Measurements from ENCODE around the gene FETUB. TPM values are rescaled to one million over a fixed set of nuclear protein-coding genes. Genes with fewer than 3 reads are reported as not detected.
A peak's percentile ranks its signal among the peaks of the same experiment; 100 is the strongest.
"Not testable (repeated sequence)": the region's sequence is repeated elsewhere in the genome, so short reads cannot be mapped to it uniquely, and the experiment has no call there.

Gene FETUB
- total RNA-seq, 1 donor from 2014 or later = not detected

DNA sequence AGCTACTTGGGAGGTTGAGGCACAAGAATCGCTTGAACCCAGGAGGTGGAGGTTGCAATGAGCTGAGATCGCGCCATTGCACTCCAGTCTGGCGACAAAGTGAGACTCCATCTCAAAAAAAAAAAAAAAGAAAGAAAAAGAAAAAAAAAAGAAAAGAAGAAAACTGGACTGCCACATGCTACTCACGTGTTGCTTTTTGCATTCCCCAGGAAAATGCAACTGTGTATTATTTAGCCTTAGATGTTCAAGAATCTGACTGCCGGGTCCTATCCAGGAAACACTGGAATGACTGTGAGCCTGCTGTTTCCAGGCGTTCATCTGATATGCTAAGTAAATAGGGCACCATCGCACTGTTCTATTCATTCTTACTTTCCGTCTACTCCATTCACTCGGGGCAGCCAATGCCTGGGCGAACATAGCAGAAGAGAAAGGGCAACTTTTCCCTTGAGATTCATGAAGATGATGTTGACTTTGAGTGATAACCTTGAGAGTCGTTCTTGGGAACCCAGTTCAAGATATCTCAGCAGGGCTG lies 47.0 kb downstream of the FETUB start:
- Mint-ChIP-seq H3K4me1 (no peaks in the 10 kb centered on the region), H3K36me3 (no peaks in the 10 kb centered on the region), H3K9me3 (peaks cover 17% of the 10 kb centered on the region), H3K27ac (no peak overlapping the region), H3K4me3 (no peak overlapping the region), H3K27me3 (ENCODE audit: low read depth) (peaks cover 42% of the 10 kb centered on the region)
- no peak for TF ChIP-seq CTCF (IDR thresholded peaks at IDR 0.05; ENCODE audit: unreplicated experiment)
- DNase-seq (ENCODE audit: low spot score in 2 of 2, unreplicated experiment in 2 of 2) = no peak

DNA sequence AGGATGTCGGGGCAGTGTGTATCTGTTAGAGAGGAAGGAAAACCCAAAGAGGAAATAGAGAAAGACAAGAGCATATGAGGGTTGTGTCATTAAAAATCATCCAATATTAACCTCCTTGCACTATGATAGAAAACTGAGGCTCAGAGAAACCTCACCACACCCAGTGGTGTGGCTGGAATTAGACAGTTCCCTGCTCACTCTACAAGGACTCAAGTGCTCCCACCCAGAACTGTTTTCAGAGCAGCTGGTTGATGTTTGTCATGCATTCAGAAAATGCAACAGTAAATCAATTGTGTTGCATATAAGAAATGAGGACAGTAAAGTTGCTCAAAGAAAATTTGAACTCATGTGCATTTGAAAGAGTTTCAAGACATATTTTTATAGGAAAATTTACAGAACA lies 50.1 kb downstream of the FETUB start:
- not testable (repeated sequence) for H3K4me3 Mint-ChIP-seq; H3K27ac Mint-ChIP-seq; H3K36me3 Mint-ChIP-seq; DNase-seq (ENCODE audit: low spot score in 2 of 2, unreplicated experiment in 2 of 2)
- peaks cover 12% of the 10 kb centered on the region for H3K9me3 Mint-ChIP-seq
- H3K27me3 Mint-ChIP-seq (ENCODE audit: low read depth) = peaks cover 31% of the 10 kb centered on the region
- H3K4me1 Mint-ChIP-seq = peaks cover 15% of the 10 kb centered on the region

GRCh38 chr3:186691676-186692075 lies 51.5 kb downstream of the FETUB start:
- Mint-ChIP-seq H3K27ac (no peak overlapping the region), H3K36me3 (no peaks in the 10 kb centered on the region), H3K27me3 (ENCODE audit: low read depth) (peaks cover 28% of the 10 kb centered on the region), H3K4me1 (peaks cover 15% of the 10 kb centered on the region), H3K9me3 (no peaks in the 10 kb centered on the region), H3K4me3 (no peak overlapping the region)
- no peak for TF ChIP-seq CTCF (IDR thresholded peaks at IDR 0.05; ENCODE audit: unreplicated experiment)
- no peak for DNase-seq (ENCODE audit: low spot score in 2 of 2, unreplicated experiment in 2 of 2)

DNA sequence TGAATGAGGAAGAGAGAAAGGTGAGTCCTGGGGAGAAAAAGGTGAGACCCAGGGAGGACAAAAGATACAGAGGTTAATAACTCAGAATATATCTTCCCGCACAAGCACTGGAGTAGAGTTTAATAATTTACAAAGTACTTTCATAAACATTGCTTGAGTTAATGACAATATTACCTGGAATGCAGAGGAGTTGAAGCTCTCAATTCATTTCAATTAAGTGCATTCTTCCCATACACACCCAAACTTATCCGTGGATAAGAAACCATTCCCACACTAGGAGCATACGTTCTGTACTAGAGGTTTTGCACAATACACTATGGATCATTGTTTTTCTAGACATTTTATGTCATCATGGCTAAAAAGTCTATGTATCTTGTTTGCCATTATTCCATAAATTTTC lies 53.6 kb downstream of the FETUB start:
- peaks cover 15% of the 10 kb centered on the region for H3K4me1 Mint-ChIP-seq

GRCh38 chr3:186694288-186695032 lies 54.3 kb downstream of the FETUB start:
- H3K9me3 Mint-ChIP-seq = no peaks in the 10 kb centered on the region
- peaks cover 21% of the 10 kb centered on the region for H3K27me3 Mint-ChIP-seq (ENCODE audit: low read depth)
- no peak for TF ChIP-seq CTCF (IDR thresholded peaks at IDR 0.05; ENCODE audit: unreplicated experiment)
- no peak for DNase-seq (ENCODE audit: low spot score in 2 of 2, unreplicated experiment in 2 of 2)
- H3K36me3 Mint-ChIP-seq = no peaks in the 10 kb centered on the region
- no peak overlapping the region for H3K4me3 Mint-ChIP-seq
- H3K4me1 Mint-ChIP-seq = peaks cover 15% of the 10 kb centered on the region
- H3K27ac Mint-ChIP-seq = peak overlapping the region; percentile 18

More for the DNA sequence above, 53.6 kb downstream of the FETUB start:
- no peak for DNase-seq (ENCODE audit: low spot score in 2 of 2, unreplicated experiment in 2 of 2)
- H3K27ac Mint-ChIP-seq = peak overlapping the region; percentile 50
- TF ChIP-seq CTCF (IDR thresholded peaks at IDR 0.05; ENCODE audit: unreplicated experiment) = no peak
- H3K27me3 Mint-ChIP-seq (ENCODE audit: low read depth) = peaks cover 22% of the 10 kb centered on the region
- H3K9me3 Mint-ChIP-seq = no peaks in the 10 kb centered on the region
- no peaks in the 10 kb centered on the region for H3K36me3 Mint-ChIP-seq
- H3K4me3 Mint-ChIP-seq = no peak overlapping the region

DNA sequence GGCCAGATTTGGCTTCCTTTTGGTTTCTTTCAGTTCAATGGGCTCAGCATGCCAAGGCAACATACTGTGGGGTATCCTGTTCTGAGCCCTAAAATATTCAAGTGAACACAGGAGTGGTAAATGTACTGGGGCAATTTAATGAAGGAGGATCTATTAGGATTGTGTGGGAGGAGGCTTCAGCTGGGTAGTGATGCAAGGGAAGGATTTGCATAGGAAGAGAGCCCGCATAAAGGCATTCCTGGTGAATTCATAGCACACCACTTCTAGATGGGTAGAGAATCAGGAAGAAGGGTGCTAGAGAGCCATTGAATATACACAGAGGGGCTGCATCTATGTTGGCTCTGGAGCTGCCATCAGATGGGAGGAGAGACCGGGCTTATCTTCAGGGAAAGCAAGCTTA lies 56.3 kb downstream of the FETUB start:
- no peak for TF ChIP-seq CTCF (IDR thresholded peaks at IDR 0.05; ENCODE audit: unreplicated experiment)
- no peak overlapping the region for H3K27ac Mint-ChIP-seq
- no peak overlapping the region for H3K4me3 Mint-ChIP-seq
- no peaks in the 10 kb centered on the region for H3K9me3 Mint-ChIP-seq
- peaks cover 15% of the 10 kb centered on the region for H3K4me1 Mint-ChIP-seq
- no peak for DNase-seq (ENCODE audit: low spot score in 2 of 2, unreplicated experiment in 2 of 2)
- H3K36me3 Mint-ChIP-seq = no peaks in the 10 kb centered on the region
- peaks cover 7% of the 10 kb centered on the region for H3K27me3 Mint-ChIP-seq (ENCODE audit: low read depth)
